ENCODE data around the gene CIPC. TPM values are rescaled to one million over a fixed set of nuclear protein-coding genes. Genes with fewer than 3 reads are reported as not detected.
A peak's percentile ranks its signal among the peaks of the same experiment; 100 is the strongest.

CIPC gene
- total and polyA plus RNA-seq, 5 donors, result 28.1 to 73.1 (median 64.4) TPM

DNA sequence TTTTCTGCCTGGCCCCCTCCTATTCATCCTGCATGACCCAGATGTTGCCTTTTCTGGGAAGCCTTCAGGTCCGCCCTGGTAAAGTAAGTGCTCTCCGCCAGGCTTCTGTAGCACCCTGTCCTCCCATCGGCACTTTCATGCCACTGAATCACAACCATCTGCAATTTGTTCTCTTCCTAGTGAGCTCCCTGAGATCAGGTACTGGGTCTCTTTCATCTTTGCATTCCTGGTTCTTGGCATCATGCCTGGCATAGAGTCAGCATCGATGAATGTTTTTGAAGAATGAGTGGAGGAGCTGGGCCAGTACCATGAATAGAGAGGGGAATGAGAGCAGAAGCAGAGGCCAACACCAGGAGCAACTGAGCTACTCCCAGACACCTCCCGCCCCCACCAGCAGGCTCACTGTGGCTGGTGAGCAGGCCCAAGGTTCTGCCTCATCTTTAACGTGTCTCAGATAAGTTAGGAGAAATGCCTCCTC lies 30.4 kb downstream of the CIPC start:
- no peak overlapping the region for H3K4me3 ChIP-seq (ENCODE audit: low read length)
- H3K9me3 ChIP-seq (ENCODE audit: control insufficient read depth, low read length), result no peaks in the 10 kb centered on the region
- no peak overlapping the region for H3K27ac ChIP-seq (ENCODE audit: low read length)
- intact Hi-C loops (cut with DNase I), result no loop called here
- peaks cover 6% of the 10 kb centered on the region for H3K4me1 ChIP-seq (ENCODE audit: control insufficient read depth, insufficient read depth, low read length)
- ATAC-seq (no peak), DNase-seq (no peak)
- 65% methylated on average over 6 of the region's 6 CpGs for WGBS
- no peaks in the 10 kb centered on the region for H3K27me3 ChIP-seq (ENCODE audit: control insufficient read depth, insufficient read depth)

DNA sequence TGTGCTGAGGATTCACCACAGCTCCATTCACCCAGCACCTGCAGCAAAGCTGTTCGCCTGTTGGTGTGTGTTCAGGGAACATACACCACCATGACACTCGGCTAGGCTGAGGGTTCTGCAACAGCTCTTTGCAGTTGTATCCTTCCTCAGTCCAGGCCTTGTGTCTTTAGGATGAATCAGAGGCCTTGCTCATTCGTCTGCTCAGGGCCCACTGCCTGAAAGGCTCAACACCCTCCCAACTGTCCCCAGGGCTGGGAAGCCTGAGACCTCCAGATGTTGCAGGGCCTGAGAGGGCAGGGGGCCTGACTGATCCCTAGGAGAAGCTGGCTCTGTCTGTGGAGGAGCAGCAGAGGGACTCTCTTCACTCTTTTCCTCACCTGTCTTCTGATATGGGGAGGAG lies 32.3 kb downstream of the CIPC start:
- no peak overlapping the region for H3K4me3 ChIP-seq (ENCODE audit: low read length)
- no peaks in the 10 kb centered on the region for H3K27me3 ChIP-seq (ENCODE audit: control insufficient read depth, insufficient read depth)
- H3K27ac ChIP-seq (ENCODE audit: low read length), result no peak overlapping the region
- intact Hi-C loops (cut with DNase I), result no loop called here
- WGBS, result 67% methylated on average over 3 of the region's 3 CpGs
- no peaks in the 10 kb centered on the region for H3K4me1 ChIP-seq (ENCODE audit: control insufficient read depth, insufficient read depth, low read length)
- ATAC-seq (no peak), DNase-seq (no peak)
- H3K9me3 ChIP-seq (ENCODE audit: control insufficient read depth, low read length), result no peaks in the 10 kb centered on the region

DNA sequence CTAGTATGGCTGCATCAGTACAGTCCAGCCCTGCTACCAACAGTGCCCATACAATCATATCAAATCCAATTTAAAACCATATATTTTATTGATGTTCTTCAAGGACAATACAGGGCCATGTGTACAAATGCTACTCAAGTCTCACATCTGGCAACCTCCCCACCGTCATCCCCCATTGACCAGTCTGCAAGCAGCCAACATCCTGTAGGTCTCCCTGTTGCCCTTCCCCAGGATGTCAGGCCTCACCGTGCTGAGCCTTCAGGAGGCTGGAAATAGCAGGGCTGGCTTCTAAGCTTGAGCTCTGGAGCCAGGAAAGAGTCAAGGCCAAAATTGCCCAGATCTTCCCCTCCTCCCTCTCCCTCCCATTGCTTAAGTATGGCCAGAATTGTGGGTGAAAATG lies 33.1 kb downstream of the CIPC start:
- Histone ChIP-seq H3K27ac (ENCODE audit: low read length) (no peak overlapping the region), H3K4me1 (ENCODE audit: control insufficient read depth, insufficient read depth, low read length) (no peaks in the 10 kb centered on the region), H3K9me3 (ENCODE audit: control insufficient read depth, low read length) (no peaks in the 10 kb centered on the region), H3K4me3 (ENCODE audit: low read length) (no peak overlapping the region), H3K27me3 (ENCODE audit: control insufficient read depth, insufficient read depth) (no peaks in the 10 kb centered on the region)
- 56% methylated on average over 2 of the region's 2 CpGs for WGBS
- intact Hi-C loops (cut with DNase I), result no loop called here
- ATAC-seq, result no peak
- no peak for DNase-seq

DNA sequence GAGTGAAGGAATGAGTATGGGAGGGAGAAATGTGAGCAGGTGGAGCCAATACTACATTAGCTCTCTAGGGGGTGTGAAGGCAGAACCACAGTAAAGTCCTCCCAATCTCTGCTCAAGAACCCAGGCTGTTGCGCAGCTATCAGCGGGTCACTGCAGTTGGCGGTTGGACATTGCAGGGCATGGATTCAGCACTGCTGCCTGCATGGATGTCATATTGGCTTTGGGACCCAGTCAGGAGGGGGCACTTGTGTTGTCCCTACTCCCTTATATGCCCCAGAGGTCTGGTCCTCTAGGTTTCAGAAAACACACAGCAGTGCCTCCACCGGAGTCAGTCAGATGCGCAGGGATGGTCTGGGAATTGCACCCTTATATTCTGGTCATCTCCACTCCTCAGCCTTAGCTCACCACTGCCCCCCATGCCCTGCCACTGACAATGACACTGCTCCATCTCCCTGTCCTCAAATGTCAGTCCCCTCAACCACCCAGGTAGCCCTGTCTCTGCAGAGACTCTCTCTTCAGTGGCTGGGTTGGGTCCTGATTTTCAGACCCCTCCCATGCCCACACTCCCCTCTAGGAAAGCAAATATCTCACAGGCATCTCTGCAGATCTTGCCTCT lies 33.9 kb downstream of the CIPC start:
- Histone ChIP-seq H3K4me3 (ENCODE audit: low read length) (no peak overlapping the region), H3K9me3 (ENCODE audit: control insufficient read depth, low read length) (no peaks in the 10 kb centered on the region), H3K27me3 (ENCODE audit: control insufficient read depth, insufficient read depth) (no peaks in the 10 kb centered on the region), H3K4me1 (ENCODE audit: control insufficient read depth, insufficient read depth, low read length) (no peaks in the 10 kb centered on the region), H3K27ac (ENCODE audit: low read length) (no peak overlapping the region)
- intact Hi-C loops (cut with DNase I), result no loop called here
- 86% methylated on average over 5 of the region's 5 CpGs for WGBS
- ATAC-seq (no peak), DNase-seq (no peak)

DNA sequence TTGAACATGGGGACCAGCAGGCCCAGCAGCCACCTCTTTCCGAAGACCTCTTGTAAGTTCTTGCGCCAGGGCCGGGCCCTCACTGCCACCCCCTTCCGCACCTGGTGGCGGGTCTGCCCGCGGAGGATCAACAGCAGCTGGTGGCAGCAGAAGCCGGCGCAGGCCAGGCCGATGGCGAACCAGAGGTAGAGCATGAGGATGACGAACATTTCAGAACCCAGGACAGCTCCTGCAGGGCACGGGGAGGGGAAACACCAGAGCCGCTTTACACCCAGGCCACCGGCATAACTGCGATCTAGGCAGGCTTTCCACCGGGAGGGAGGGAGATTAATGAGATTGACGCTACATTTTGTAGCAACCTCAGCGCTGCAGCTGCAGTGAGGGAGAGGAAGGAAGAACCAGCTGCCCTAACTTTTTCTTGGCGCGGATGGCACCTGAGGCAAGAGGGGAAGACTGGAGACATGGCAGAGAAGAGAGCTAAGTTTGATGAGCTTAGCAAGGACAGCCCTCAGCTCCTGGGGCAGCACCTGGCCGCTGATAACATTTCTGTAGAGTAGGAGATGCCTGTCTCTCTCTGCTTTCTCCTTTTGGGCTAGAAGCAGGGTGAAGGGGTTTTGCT lies 35.8 kb downstream of the CIPC start:
- intact Hi-C loops (cut with DNase I), result no loop called here
- Histone ChIP-seq H3K9me3 (ENCODE audit: control insufficient read depth, low read length) (no peaks in the 10 kb centered on the region), H3K4me3 (ENCODE audit: low read length) (no peak overlapping the region), H3K4me1 (ENCODE audit: control insufficient read depth, insufficient read depth, low read length) (no peaks in the 10 kb centered on the region), H3K27ac (ENCODE audit: low read length) (no peak overlapping the region), H3K27me3 (ENCODE audit: control insufficient read depth, insufficient read depth) (no peaks in the 10 kb centered on the region)
- ATAC-seq (peak; percentile 70 to 71), DNase-seq (peak; percentile 50 to 80 (median 75))
- WGBS, result 10% methylated on average over 22 of the region's 22 CpGs

DNA sequence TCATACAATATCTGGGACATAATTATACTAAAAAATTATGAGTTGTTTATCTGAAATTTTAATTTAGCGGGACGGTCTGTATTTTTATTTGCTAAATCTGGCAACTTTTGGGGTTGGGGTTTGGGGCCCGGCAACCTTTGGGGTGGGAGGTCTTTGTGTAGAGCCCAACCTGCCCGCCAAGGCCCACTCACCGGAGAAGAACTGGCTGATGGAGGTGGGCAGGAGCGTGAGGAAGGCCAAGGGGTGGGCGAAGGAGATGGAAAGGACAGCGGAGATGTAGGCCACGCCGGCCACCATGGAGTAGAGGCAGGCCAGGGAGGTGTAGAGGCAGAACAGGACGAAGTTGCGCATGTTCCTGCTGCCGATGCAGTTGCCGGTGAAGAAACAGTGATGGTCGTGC lies 41.0 kb downstream of the CIPC start:
- no peak overlapping the region for H3K4me3 ChIP-seq (ENCODE audit: low read length)
- DNase-seq (no peak), ATAC-seq (no peak)
- no peaks in the 10 kb centered on the region for H3K9me3 ChIP-seq (ENCODE audit: control insufficient read depth, low read length)
- H3K4me1 ChIP-seq (ENCODE audit: control insufficient read depth, insufficient read depth, low read length), result no peaks in the 10 kb centered on the region
- no peaks in the 10 kb centered on the region for H3K27me3 ChIP-seq (ENCODE audit: control insufficient read depth, insufficient read depth)
- WGBS, result 84% methylated on average over 15 of the region's 15 CpGs
- H3K27ac ChIP-seq (ENCODE audit: low read length), result no peak overlapping the region
- intact Hi-C loops (cut with DNase I), result no loop called here

DNA sequence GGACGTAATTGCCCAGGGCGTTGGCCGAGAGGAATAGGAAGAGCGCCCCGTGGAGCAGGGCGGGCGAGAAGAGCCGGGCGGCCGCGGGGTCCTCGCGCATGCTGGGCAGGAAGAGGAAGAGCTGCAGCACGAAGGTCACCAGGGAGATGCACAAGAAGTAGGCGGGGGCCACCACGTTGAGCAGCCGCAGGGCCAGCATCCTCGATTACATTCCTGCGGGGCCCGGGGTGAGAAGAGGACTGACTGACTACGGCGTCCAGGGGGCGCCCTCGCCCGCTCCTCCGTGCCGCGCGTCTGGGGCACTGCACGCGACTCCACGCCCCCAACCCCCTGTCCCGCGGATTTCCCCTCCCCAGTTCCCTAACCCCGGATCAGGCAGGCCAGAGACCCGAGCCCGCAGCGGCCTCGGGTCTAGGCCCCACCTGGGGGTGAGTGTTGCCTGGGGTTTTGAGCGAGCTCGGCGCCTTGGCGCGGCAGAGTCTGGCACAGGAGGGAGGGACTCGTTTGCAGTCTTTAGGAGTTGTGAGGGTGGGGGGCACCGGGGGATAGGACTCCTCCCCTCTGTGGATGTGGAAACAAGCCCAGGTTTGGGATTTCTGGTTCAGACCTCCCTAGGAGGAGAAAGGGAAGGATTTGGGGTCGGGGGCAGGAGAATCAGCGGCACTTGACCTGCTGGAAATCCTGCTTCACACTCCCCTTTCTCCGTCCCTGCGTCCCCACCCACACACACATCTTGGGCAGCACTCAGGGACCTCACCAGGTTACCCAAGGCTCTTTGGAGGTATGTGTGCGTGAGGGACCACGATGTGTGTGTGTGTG lies 41.7 kb downstream of the CIPC start:
- WGBS, result 3% methylated on average over 52 of the region's 52 CpGs
- DNase-seq, result peak in 1 of 3 donors; percentile 60
- Histone ChIP-seq H3K4me3 (ENCODE audit: low read length) (no peak overlapping the region), H3K4me1 (ENCODE audit: control insufficient read depth, insufficient read depth, low read length) (no peaks in the 10 kb centered on the region), H3K9me3 (ENCODE audit: control insufficient read depth, low read length) (no peaks in the 10 kb centered on the region), H3K27ac (ENCODE audit: low read length) (no peak overlapping the region), H3K27me3 (ENCODE audit: control insufficient read depth, insufficient read depth) (no peaks in the 10 kb centered on the region)
- intact Hi-C loops (cut with DNase I), result no loop called here
- ATAC-seq, result peak in 1 of 2 donors; percentile 43

DNA sequence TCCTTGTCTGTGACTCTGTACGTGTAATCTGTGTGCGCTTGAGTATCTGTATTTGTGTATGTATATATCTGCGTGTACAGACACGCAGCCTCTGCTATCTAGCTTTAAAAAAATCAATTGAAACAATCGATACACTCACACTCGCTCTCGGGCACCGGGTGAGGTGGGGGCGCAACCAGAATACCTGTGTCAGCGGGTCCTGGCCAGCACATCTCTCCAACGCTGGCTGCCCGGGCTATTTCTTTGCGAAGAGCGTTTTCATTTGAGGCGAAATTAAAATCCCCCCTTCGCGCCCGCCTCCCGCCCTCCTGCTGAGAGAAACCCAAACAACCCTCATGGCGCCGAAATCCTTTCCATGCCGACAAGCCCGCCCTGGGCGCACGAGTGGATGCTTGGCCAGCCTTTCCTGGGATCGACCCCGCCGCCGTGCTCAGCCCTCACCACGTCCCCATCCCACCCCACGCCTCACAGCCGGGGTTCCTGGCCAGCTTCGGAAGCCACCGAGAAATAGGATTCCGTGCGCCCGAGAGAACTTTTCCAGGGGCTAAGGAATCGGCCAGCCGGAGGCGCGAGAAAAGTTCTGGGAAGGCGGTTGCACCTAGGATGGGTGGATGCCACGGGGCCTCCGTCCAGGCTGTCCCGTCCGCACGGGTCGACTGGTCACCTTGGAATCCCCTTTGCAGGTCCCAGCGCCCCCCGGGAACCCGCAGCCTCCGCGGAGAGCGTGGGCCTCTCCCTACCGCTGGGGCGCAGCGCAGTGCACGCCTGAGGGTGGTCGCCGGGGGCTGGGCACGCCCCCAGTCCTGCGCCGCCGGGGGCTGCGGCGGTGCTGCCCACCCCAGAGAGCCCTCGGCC lies 42.5 kb downstream of the CIPC start:
- intact Hi-C loops (cut with DNase I), result no loop called here
- Histone ChIP-seq H3K4me1 (ENCODE audit: control insufficient read depth, insufficient read depth, low read length) (no peaks in the 10 kb centered on the region), H3K27ac (ENCODE audit: low read length) (no peak overlapping the region), H3K4me3 (ENCODE audit: low read length) (peak overlapping the region; percentile 41), H3K27me3 (ENCODE audit: control insufficient read depth, insufficient read depth) (no peaks in the 10 kb centered on the region), H3K9me3 (ENCODE audit: control insufficient read depth, low read length) (no peaks in the 10 kb centered on the region)
- WGBS, result under 1% methylated on average over 67 of the region's 67 CpGs
- ATAC-seq, result no peak
- no peak for DNase-seq

DNA sequence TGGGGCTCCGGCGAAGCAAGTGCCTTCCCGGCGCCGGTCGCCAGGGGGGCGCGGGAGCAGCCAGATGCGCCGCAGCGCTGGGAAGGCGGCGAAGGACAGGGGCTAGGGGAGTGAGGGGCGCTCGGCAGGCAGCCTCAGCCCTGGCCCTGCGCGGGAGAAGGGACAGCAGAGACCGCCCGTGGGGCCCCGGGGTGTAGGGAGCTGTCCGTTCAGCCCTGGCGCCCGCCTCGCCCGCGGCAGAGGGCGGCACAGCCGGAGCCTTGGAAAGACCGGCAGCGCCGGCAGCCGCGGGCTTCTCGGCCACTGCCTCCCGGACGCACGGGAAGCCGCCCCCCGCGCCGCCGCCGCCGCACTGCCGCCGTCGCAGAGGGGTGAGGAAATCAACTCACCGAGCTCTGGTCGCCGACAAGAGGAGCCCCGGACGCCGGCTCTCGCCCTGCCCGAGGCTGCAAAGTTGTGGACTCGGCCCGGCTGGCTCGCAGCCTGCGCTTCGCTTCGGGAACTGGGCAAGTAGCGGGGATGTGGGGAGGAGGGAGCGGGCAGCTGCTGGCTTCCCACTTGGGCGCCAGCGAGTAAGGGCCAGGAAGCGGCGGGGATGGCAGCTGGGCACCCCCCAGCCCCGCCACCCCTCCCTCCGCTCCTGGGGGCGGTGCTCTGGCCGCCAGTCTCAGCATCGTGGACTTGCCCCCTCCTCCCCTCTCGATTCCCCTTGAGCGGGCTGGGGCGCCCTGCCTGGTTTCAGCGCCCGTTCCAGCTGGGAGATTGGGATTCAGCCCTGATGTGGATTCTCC lies 43.4 kb downstream of the CIPC start, which contains the start of gene ZDHHC22:
TSS of gene ZDHHC22 (minus strand) at position 578 of the 791 bp plus-strand sequence. CDS start 2,053 bp downstream, outside the sequence.
- H3K9me3 ChIP-seq (ENCODE audit: control insufficient read depth, low read length), result no peaks in the 10 kb centered on the region
- no peaks in the 10 kb centered on the region for H3K27me3 ChIP-seq (ENCODE audit: control insufficient read depth, insufficient read depth)
- peak within 1 kb of the TSS; percentile 41 for H3K4me3 ChIP-seq (ENCODE audit: low read length)
- no peaks in the 10 kb centered on the region for H3K4me1 ChIP-seq (ENCODE audit: control insufficient read depth, insufficient read depth, low read length)
- ATAC-seq, result peak; percentile 49 to 52
- no peak for DNase-seq
- no peak within 1 kb of the TSS for H3K27ac ChIP-seq (ENCODE audit: low read length)
- WGBS, result under 1% methylated on average over 77 of the region's 77 CpGs
- intact Hi-C loops (cut with DNase I), result no loop called here

Data from right cardiac atrium (tissue), 5 donors.